GM21825 (cell line): ENCODE results near the gene C11orf86.
"Not testable (repeated sequence)": the region's sequence is repeated elsewhere in the genome, so short reads cannot be mapped to it uniquely, and the experiment has no call there.

Experiments
- ATAC-seq: cut with Tn5 transposase; IDR thresholded peaks from one replicate; pipeline ENCODE4 v1.9.1; 2021; ENCODE audit warnings: mild to moderate bottlenecking, moderate library complexity; ENCODE audit not compliant: unreplicated experiment

The C11orf86 gene

GRCh38 chr11:66974724-66975404 is at the start of gene C11orf86:
Gene C11orf86, plus strand, starts transcription at chr11:66975304. Its CDS starts 59 bp downstream, at chr11:66975363.
- no peak for ATAC-seq

- ATAC-seq: no peak
Observed at GRCh38 chr11:66929753-66930152, 45.4 kb upstream of the C11orf86 start.

DNA sequence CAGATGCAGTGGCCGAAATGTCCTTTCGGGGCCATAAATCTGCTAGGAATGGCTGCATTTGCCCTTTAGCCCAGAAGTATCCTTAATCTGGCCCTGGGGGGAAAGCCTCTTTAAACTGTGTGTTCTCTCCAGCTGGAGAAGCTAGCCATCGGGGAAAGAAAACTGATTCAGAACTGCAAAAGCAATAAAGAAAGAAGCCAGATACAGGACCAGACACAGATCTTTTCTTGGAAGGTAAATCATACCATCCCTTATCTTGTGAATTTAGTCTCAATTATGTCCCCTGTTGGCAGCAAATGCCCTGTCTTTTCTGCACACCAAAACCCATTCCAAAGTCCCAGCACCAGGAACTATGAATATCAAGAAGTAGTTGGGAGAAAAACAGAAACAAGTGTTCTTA is 42.6 kb upstream of the C11orf86 start:
- ATAC-seq: no peak

DNA sequence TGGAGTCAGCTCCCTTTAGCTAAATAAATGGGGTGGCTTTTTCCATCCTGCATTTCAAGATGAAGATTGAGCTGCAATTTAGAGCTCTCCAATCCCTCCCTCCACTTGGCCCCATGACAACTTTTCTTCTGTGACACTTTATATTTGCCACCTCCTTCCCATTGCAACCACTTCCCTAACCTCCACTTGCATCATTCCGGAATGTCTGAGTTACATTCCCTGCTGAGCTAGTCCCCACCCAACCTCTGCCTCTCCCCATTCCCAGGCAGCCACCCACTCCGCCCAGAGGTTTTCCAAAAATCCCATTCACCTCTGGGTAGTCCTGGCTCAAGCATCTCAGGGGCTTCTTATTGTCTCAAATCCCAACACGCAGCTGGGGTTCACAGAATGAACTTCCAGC is 41.6 kb upstream of the C11orf86 start:
- ATAC-seq: no peak

DNA sequence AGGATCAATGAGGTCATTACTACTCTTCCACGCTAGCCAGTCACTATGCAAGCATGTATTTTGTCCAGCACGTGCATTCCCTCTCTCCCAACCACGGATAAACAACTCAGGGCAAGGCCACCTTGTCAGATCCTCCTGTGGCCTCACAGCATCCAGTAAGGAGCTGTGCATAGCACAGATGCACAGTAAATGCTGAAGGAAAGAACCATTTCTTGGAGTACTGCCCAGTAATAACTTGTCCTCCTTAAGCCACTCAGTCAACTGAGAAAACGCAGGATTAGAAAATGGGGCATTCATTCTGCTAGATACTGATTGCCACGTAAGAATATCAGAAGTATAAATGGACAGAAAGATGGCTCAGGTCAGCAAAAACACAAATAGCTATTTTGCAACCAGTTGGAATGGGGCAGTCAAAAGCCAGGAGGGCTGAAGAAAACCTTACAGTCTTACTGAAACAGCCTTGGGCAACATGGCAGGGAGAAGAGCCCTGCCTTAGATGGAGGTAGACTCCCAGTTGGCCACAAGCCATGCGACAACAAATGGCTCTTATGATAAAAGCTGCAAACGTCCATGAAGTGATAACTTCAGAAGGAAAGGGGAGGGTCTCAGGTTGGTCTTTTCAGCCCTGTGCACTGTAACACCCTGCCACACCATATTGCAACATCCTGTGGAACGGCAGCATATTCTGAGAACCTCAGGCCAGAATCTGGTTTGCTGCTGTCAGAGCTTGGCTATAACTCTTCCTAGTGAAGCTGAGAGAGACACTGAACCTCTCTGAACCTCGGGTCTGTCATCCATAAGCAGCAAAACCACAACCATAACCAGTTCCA is 39.9 kb upstream of the C11orf86 start:
- ATAC-seq: no peak

DNA sequence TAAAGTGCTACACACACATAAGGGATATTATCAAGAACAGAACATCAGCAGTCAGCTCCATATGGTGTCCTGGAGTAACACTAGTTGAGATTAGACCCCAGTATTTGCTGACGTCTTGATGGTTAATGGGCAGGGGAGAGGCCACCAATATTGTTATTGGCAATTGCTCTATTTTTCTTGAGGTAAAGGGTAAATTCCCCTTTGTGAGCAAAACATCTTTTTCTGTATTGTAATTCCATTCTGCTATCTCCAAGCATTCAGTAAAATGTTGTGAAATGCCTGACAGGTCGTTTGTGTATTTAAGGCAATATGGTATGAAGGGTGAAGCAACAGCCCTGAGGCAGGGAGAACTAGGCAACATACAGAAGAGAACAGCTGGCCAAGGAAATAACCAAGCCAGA is 38.8 kb upstream of the C11orf86 start:
- no peak for ATAC-seq

DNA sequence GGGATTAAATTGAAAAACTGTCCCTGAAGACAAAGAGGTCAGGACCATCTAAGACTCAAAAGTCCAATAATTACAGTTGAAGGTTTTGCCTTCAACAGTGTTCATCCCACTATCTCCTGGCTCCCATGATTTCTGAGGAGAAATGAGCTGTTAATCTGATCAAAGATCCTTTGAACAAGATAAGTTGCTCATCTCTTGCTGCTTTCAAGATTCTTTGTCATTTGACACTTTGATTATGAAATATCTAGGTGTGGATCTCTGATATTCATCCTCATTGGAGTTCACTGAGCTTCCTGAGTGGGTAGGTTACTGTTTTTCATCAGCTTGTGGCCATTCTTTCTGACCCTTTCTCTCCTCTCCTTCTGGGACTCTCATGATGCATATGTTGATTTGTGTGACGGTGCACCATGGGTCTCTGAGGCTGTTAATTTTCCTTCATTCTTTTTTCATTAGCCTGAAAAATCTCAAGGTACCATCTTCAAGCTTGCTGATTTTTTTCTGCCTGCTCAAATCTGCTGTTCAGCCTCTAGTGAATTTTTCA is 37.8 kb upstream of the C11orf86 start:
- ATAC-seq: no peak

DNA sequence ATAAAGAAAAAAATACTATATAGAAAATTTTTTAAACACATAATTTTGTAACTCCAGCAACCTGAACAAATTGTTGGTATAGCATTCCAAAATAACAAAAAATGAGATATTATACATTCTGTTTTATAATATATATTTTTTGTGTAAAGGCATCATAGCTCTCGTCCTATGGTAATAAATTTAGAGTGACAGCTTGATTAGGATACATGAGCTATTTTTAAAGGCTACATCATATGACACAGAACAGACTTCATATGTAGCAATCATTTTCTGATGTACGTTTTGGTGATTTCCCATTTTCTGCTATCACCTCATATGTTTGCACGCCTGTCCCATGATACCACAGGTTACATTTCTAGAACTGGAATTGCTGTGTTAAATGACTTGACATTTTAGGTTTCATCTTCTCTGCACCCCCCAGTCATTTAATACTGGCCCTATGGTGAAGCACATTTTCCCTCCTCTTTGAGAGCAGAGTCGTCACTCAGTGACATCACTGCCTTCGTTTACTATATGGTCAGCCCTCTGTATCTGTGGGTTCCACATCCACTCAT is 36.4 kb upstream of the C11orf86 start:
- no peak for ATAC-seq

DNA sequence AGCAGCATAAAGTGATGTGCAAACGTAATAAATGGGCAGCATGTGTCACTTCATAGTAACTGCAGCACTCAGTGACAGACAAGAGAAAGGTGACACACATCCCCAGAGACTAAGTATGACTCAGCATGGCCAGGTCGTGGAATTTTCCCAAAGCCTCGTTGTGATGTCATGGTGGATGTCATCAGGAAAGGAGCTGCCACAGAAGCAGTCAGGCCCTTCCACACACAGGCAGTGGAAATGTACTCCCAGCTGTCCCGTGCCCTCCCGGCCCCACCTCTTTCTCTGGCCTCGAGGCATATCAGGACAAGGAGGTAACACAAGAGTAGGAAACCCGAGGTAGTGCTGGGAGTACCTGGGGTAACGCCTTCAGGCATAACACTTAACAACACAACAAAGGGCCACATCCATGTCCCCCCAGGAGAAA is 25.0 kb upstream of the C11orf86 start:
- no peak for ATAC-seq

DNA sequence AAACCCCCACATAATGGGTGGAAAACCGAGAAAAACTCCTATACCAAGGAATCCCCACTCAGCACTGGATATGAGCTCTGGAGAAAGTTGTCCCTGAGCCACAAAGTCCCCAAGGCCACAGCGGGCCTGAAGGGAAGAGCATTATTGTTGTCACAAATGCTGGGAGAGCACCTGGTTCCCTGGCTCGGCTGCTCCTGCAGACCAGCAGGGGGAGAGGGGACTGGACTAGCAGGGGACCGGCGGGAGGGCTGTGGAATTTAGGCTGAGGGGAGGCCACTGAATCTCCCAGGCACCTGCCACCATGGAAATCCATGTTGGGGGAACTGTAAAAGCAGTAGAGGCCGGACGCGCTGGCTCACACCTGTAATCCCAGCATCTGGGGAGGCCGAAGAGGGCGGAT is 24.0 kb upstream of the C11orf86 start:
- ATAC-seq: no peak

GRCh38 chr11:66951927-66952337 is 23.2 kb upstream of the C11orf86 start:
- ATAC-seq: no peak

DNA sequence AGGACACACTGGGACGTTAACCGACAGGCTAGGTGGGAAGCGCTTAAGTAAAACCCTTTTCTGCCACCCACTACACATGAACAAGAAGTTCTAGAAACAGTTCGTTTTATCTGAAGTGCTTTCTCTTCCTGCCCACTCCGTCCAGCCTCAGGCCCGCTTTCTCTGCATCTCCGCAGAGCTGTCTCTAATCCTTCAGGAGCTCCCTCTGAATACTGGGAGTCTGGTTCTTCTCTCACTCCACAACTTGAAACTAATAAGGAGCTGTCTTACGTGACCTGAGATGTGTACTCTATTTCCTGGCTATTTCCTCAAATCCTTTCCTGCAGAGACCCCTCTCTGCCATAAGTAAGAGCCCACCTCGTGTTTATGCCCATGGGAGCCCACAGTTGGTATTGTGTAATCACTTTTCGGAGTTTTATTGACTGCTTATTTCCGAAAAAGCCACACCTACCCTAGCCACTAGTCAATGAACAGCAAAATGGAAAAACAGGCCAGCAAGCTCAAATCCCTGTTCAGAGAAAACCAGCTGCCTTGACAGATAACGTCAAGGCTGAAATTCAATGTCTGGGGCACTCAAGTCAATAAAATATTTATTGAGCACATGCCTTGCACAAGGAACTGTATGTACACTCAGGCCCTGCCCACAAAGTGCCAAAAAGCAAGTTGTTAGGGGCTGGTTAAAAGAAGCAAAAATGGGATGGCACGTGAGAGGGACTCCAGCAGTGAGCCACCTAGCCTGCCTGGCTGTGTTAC is 21.8 kb upstream of the C11orf86 start:
- ATAC-seq: no peak

- no peak for ATAC-seq
Observed at GRCh38 chr11:66956689-66957290, 18.3 kb upstream of the C11orf86 start.

DNA sequence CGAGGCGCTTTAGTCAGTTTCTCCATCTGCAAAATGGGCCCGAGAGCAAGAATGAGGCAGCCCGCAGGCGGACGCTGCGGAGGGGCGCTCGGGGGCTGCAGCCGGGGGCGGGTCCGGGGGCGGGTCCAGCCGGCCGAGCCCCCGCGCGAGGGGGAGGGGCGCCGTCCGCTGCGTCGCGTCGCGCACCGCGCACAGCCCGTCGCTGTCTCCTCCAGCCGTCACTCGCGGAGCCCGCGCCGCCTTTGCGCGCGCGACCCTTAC is 17.2 kb upstream of the C11orf86 start:
- no peak for ATAC-seq

GRCh38 chr11:66958232-66958955 is 16.7 kb upstream of the C11orf86 start, which contains the start of gene PC:
Gene PC, minus strand, starts transcription at chr11:66958383. Its CDS starts 86,224 bp downstream, at chr11:66872159.
- ATAC-seq: peak; percentile 96

DNA sequence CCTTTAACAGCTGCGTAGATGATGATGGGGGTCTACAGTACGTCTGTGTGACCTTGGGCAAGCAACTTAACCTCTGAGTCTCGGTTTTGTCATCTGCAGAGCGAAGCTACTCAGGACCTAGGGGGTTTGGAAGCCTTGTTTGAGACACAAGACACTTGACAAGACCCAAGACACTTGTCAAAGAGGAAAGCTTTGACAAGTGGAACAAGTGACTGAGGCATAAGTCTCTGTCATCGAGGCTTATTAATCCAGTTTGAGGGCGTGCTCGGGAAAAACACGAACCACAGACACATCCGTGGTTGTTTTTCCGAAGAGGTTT is 16.2 kb upstream of the C11orf86 start:
- no peak for ATAC-seq

DNA sequence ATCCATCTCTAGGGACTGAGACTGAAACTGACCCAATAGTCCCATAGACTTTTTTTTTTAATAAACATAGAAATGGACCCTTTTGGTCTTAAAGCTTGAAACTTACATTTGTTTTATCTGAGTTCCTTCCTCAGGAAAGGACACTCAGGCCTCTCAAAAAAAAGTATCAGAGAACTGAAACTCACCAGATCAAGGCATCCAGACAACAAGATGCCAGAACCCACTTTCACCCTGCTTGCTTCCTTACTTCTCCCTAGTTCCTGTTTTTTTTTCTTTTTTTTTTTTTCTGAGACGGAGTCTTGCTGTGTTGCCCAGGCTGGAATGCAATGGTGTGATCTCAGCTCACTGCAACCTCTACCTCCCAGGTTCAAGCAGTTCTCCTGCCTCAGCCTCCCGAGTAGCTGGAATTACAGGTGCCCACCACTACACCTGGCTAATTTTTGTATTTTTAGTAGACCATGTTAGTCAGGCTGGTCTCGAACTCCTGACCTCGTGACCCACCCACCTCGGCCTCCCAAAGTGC is 13.4 kb upstream of the C11orf86 start:
- ATAC-seq: not testable (repeated sequence)

- ATAC-seq: no peak
Observed at GRCh38 chr11:66962247-66962646, 12.9 kb upstream of the C11orf86 start.

DNA sequence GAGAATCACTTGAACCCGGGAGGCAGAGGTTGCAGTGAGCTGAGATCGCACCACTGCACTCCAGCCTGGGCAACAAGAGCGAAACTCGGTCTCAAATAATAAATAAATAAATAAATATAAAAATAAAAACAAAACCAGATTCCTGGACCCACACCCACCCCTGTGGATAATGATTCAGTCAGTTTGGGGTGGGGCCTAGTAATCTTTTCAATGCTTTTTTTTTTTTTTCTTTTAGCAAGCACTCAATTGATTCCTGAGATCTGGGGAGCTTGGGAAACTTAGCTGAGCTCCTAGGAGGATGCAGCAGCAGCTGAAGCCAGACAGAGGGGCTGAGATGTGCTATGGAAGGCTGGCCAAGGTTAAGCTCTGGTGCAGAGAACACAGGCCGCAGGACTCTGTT is 12.3 kb upstream of the C11orf86 start:
- ATAC-seq: no peak

DNA sequence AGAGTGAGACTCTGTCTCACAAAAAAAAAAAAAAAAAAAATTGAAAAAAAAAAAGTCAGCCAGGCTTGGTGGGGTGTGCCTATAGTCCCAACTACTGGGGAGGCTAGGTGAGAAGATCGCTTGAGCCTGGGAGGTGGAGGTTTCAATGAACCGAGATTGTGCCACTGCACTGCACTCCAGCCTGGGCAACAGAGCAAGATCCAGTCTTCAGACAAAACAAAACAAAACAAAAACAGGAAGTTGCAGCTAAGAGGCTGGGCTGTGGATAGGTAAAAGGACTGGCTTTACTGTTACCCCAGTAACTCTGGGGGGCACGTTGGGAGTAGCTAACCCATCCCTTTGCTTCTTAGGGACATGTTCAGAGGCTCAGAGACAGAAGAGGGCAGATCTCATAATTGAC is 10.6 kb upstream of the C11orf86 start:
- ATAC-seq: no peak
